ENCODE data around the gene SCAMP4.

SCAMP4 gene

DNA sequence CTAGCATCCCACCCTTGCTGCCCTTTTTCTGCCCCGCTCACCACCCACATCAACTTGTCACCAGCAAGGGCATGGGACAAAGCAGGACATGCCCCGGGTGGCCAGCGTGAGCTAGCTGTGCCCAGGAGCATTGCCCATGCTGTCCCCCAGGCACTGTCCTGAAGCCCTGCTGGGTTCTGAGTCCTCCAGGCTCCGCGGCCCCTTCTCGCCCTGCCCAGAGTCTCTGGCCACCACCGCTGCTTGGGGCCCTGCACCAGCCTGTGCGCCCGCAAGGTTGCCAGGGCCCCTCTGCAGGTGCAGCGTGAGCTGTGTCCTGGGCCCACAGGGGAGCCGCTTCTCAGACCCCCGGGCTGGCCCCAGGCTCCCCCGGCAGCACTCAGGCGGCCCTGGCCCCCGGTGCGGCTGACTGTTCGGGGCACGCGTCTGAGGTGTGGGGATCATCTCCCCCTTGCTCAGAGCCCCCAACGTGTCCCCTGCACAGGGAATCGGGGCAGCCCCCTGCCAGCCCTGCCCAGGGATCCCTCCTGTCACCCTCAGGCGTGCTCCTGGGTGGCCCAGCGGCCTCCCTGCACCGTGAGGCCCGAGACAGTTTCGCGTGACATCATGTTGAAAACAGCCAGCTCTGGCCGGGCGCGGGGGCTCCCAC is 39.8 kb downstream of the SCAMP4 start:
- DNase-seq: no peak
- no peaks in the 10 kb centered on the region for H3K27me3 Mint-ChIP-seq
- no peaks in the 10 kb centered on the region for H3K9me3 Mint-ChIP-seq
- no peak overlapping the region for H3K27ac Mint-ChIP-seq
- peak overlapping the region in 1 of 2 donors; percentile 29 for H3K4me3 Mint-ChIP-seq
- no peak for ATAC-seq
- H3K4me1 Mint-ChIP-seq: peaks cover 52% of the 10 kb centered on the region

DNA sequence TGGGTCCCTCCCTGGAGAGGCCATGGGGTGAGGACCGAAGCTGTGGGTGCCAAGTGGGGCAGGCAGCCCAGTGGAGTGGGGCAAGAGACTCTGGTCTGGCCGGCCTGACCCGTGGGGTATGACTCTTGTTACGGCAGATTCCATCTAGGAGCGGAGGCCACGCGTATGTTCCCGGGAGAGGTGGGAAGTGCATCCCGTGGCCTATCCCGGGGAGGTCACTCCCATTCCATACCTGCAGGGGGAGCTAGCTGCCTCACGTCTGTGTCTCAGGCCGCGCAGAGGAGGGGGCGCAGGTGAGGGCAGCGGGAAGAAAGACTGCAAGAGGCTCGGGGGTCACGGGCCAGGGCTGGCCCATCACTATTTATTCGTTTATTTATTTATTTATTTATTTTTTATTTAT is 40.7 kb downstream of the SCAMP4 start:
- Mint-ChIP-seq H3K27me3 (no peaks in the 10 kb centered on the region), H3K4me1 (peaks cover 58% of the 10 kb centered on the region), H3K9me3 (no peaks in the 10 kb centered on the region), H3K27ac (no peak overlapping the region), H3K4me3 (no peak overlapping the region)
- DNase-seq (peak in 1 of 2 donors; percentile 26), ATAC-seq (no peak)

DNA sequence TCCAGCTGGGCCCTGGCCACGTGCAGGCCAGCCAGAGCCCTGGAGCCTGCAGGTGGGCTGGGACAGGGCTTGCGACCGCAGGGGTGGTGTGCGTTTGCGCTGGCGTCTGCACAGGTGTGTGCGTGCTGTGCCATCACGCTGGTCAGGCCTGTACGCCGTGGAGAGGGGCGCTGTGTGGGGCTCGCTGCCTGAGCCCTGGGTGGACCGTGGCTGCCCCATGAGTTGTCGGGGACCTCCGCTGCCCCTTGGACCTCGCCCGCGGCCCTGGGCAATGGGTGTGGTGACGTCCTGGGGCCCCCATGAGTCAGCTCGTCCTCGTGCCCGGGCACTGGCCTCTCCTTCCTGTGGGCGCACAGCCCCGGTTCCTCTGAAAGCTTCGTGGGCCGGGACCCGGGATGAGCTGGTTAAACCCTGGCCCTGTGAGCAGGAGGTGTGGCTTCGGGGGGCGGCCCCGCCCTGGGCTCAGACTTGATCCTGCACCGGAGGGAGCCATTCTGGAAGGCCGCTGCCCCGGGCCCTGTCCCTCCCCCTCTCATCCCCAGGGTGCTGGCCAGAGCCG is 42.5 kb downstream of the SCAMP4 start:
- H3K27me3 Mint-ChIP-seq: no peaks in the 10 kb centered on the region
- H3K4me3 Mint-ChIP-seq: no peak overlapping the region
- DNase-seq (no peak), ATAC-seq (no peak)
- no peaks in the 10 kb centered on the region for H3K9me3 Mint-ChIP-seq
- H3K4me1 Mint-ChIP-seq: peaks cover 60% of the 10 kb centered on the region
- H3K27ac Mint-ChIP-seq: no peak overlapping the region

DNA sequence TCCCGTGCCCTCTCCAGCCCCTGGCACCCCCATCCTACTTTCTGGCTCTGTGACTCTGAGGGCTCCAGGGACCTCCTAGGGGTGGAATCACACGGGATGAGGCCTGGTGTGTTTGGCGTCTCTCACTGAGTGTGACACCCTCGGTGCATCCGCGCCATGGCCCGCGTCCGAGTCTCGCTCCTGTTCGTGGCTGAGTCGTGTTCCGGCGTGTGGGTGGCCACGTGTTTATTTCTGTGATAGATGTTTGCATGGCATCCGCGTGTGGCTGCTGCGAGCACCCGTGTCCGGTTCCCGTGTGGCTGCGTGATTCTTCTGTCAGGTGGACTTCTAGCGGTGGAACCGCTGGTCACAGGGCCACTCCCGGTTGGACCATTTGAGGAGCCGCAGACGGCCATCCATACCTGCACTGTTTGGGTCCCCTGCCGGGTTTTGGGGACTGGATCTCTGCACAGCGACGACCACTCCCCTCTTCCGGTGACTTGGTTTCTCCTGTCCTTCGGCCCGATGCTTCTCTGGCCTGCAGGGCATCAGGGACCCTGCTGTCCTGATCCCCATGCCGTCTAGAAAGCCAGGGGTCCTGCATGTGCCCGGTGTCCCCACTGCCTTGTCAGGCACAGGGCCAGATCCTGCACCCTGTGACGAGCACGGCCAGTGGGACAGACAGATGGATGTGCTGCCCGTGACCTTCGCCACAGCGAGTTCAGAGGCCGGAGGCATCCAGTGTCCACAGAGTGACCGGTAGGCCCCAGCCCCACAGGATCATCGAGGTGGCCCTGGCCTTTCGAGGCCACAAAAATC is 44.3 kb downstream of the SCAMP4 start:
- no peak overlapping the region for H3K4me3 Mint-ChIP-seq
- ATAC-seq: no peak
- H3K27me3 Mint-ChIP-seq: no peaks in the 10 kb centered on the region
- H3K27ac Mint-ChIP-seq: no peak overlapping the region
- no peaks in the 10 kb centered on the region for H3K9me3 Mint-ChIP-seq
- DNase-seq: no peak
- H3K4me1 Mint-ChIP-seq: peaks cover 55% of the 10 kb centered on the region

DNA sequence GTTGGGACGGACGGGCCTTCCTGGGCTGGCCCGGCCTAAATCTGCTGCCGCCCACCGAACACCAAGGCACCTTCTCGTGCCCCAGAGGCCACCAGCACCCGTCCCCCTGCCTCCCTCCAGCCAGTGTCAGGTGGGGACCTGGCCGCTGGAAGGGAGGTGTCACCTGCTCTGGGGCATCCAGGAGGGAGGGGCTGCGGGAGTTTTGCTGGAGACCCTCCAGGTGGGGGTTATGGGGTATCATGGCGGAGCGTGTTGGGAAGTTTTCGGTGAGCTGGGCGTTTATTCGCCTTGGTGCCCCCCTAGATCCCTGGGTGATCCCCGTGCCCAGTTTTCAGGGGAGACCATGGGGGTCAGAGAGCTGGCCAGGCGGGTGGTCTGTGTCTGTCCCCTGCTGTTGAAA is 45.4 kb downstream of the SCAMP4 start:
- ATAC-seq: no peak
- Mint-ChIP-seq H3K4me3 (no peak overlapping the region), H3K27me3 (no peaks in the 10 kb centered on the region), H3K9me3 (no peaks in the 10 kb centered on the region), H3K4me1 (peaks cover 55% of the 10 kb centered on the region), H3K27ac (peak overlapping the region in 1 of 2 donors; percentile 30)
- DNase-seq: no peak

DNA sequence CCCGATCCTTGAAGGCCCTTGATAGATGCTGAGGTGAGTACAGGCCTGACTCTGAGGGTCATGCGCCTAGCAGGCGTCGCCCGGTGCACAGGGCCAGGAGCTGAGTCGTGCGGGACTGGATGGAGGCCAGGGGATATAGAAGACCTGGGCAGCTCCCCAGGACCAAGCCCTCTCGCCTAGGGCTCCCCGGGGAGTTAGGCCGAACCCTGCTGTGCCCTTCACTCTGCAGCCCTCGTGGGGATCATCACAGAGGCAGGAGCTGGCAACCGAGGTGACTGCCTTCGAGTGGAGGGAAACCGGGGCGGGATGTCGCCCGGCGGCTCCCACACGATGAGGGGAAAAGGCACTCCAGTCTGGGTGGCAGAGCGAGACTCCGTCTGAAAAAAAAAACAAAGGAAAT is 47.4 kb downstream of the SCAMP4 start:
- no peak for ATAC-seq
- H3K4me1 Mint-ChIP-seq: peaks cover 66% of the 10 kb centered on the region

DNA sequence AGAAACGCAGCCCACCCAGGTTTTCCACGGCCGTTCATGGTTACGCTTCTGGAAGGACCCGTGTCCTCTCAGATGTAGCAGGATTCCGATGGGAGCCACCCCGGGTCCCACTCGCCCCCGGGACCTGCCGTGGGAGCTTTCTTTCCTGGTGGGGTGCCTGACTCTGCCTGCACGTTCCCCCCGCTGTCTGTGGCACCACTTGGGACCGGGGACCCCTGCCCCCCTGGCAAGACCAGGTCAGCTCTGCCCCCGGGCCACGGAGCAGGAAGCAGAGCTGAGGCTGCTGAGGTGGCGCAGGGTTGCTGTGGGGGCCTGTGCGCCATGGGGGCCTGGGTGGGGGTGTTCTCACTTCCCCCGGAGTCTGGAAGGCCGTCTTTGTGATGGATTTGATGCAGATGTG is 47.8 kb downstream of the SCAMP4 start:
- ATAC-seq: no peak
- Mint-ChIP-seq H3K4me1 (peaks cover 68% of the 10 kb centered on the region), H3K27me3 (no peaks in the 10 kb centered on the region), H3K9me3 (no peaks in the 10 kb centered on the region), H3K4me3 (no peak overlapping the region), H3K27ac (no peak overlapping the region)
- no peak for DNase-seq

More for the DNA sequence above, 47.4 kb downstream of the SCAMP4 start:
- Mint-ChIP-seq H3K4me3 (no peak overlapping the region), H3K27ac (no peak overlapping the region), H3K9me3 (no peaks in the 10 kb centered on the region), H3K27me3 (no peaks in the 10 kb centered on the region)
- no peak for DNase-seq

DNA sequence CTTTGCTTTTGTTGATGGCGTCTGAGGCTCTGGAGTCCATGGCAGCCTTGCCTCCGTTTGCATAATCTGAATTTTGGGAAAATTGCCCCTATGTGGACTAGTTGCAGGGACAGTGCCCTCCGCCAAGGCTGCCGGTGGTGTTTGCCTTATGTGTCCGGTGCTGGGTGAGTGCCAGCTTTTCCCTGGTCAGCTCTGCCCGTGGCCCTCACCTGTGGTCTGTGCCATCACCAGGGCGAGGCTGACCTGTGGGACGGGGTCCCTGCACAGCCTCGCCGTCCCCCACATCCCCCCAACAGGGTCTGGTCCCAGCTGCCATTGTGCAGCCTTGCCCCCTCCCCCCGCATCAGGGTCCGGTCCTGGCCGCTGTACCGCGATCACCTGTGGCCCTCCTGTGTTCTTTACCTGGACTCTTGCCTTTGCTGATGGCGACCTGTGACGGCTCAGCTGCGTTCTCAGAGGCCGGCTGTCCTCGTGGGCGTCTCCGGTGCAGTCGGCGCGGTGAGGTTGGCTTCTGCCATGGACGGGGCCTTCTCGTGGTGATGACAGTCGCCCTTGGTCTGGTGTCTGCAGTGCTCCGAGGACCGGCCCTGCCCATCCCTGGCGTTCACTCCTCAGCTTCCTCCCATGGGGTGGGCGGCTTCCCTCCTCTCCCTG is 48.4 kb downstream of the SCAMP4 start:
- H3K27ac Mint-ChIP-seq: peak overlapping the region in 1 of 2 donors; percentile 80
- H3K4me1 Mint-ChIP-seq: peaks cover 66% of the 10 kb centered on the region
- no peaks in the 10 kb centered on the region for H3K27me3 Mint-ChIP-seq
- H3K9me3 Mint-ChIP-seq: no peaks in the 10 kb centered on the region
- DNase-seq (no peak), ATAC-seq (no peak)
- no peak overlapping the region for H3K4me3 Mint-ChIP-seq

DNA sequence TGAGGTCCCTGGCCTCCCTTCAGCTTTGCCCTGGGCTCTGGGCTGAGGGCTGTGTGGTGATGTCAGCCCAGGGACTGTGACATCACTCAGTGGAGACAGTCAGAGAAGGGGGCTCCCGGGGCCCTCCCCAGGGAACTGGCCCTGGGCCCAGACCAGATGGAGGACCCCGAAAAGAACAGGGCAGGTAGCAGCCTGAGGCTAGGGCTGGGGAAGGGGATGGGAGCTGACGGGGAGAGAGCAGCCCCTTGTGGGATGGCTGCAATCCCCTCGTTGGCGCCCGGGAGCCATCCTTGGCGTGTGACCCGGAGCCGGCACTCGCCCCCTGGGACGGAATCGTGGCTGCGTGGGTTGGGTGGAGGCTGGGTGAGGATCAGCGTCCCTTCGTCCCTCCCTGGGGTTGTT is 49.3 kb downstream of the SCAMP4 start:
- peak overlapping the region in 1 of 2 donors; percentile 40 for H3K27ac Mint-ChIP-seq
- DNase-seq: no peak
- peaks cover 63% of the 10 kb centered on the region for H3K4me1 Mint-ChIP-seq
- H3K4me3 Mint-ChIP-seq: no peak overlapping the region
- ATAC-seq: no peak
- no peaks in the 10 kb centered on the region for H3K9me3 Mint-ChIP-seq
- no peaks in the 10 kb centered on the region for H3K27me3 Mint-ChIP-seq

DNA sequence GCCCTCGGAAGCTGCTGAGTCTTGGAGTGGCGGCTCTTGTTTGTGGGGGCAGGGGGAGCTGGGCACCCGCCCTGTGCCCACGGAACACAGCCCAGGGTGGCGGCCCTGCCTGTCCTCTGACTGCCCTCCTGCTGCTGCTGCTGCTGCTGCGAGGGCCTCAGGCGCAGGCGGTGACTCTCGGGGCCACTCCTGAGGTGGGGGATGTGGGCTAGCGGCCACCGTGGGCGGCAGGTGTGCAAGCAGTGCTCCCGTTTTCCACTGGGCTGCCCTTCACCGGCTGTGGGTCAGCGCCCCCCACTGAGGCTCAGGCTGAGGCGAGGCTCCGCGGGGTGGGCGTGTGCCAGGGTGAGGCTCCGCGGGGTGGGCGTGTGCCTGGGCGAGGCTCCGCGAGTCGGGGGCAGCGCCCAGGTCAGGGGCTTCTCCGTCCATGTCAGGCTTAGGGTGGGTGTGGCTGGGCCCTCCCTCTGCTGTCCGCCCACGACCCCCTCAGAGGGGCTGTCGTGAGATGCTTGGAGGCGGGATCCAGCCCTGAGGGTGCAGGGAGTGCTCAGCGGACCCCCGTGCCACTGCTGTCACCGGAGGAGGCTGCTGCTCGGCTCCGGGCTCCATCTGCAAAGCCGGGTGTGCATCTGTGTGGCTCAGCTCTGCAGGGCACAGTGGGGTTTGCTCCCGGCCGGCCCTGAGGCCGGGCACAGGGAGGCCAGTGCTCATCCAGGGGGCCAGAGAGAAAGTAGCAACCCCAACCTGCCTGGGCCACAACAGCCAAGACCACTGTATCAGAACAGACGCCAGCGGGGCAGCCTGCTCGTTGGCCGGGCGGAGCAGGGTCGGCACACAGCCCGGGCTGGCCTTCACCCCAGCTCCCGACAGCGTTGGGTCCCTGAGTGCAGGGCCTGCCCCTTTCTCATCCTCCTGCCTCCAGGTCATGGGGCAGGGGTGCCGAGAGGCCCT is 50.2 kb downstream of the SCAMP4 start:
- no peaks in the 10 kb centered on the region for H3K27me3 Mint-ChIP-seq
- H3K9me3 Mint-ChIP-seq: no peaks in the 10 kb centered on the region
- H3K4me1 Mint-ChIP-seq: peaks cover 63% of the 10 kb centered on the region
- no peak for ATAC-seq
- DNase-seq: no peak
- peak overlapping the region; percentile 26 to 54 for H3K27ac Mint-ChIP-seq
- no peak overlapping the region for H3K4me3 Mint-ChIP-seq

DNA sequence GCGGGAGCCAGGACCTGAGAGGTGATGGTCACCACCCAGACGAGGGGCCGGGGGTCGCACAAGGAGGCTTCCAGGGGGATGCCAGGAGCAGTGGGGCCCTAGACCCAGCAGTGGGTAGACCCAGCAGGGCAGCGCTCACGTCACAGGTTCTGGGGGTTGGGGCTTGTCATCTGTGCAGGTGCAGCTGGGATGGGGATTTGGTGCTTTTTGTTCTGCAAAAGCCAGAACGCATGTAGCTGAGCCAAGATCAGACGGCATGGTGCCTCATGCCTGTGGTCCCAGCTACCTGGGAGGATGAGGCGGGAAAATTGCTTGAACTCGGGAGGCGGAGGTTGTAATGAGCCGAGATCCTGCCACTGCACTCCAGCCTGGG is 50.9 kb downstream of the SCAMP4 start:
- no peak for DNase-seq
- Mint-ChIP-seq H3K4me3 (no peak overlapping the region), H3K4me1 (peaks cover 61% of the 10 kb centered on the region), H3K9me3 (no peaks in the 10 kb centered on the region), H3K27me3 (no peaks in the 10 kb centered on the region), H3K27ac (peak overlapping the region in 1 of 2 donors; percentile 83)
- ATAC-seq: no peak

DNA sequence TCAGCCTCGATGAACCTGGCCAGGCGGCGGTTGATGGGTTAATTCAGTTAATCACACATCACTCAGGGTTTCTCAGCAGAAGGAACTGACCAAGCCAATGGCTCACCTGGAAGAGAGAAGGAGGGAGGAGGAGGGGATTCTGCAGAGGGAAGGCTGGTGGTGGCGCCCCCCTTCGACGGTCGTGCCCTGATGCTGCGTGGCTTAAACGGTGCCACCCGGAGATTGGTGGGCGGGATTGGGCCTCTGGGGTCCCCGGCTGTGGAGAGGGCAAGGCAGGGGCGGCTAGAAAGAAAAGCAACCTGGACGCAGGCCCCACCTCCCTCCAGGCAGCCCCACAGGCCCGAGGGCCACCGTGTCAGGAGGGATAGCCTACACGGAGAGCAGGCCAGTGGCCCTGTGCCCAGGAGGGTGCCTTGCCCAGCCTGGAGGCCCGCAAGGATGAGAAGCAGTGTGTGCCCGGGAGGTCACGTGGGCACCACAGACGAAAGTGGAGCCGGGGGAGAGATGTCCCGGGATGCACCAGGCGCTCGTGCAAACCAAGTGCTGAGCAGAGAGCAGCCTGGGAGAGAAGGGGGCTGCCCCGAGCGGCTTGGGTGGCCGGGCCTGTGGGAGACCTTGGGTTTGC is 51.8 kb downstream of the SCAMP4 start:
- no peak overlapping the region for H3K4me3 Mint-ChIP-seq
- H3K9me3 Mint-ChIP-seq: no peaks in the 10 kb centered on the region
- no peaks in the 10 kb centered on the region for H3K27me3 Mint-ChIP-seq
- ATAC-seq (no peak), DNase-seq (no peak)
- H3K4me1 Mint-ChIP-seq: peaks cover 70% of the 10 kb centered on the region
- H3K27ac Mint-ChIP-seq: peak overlapping the region in 1 of 2 donors; percentile 83

DNA sequence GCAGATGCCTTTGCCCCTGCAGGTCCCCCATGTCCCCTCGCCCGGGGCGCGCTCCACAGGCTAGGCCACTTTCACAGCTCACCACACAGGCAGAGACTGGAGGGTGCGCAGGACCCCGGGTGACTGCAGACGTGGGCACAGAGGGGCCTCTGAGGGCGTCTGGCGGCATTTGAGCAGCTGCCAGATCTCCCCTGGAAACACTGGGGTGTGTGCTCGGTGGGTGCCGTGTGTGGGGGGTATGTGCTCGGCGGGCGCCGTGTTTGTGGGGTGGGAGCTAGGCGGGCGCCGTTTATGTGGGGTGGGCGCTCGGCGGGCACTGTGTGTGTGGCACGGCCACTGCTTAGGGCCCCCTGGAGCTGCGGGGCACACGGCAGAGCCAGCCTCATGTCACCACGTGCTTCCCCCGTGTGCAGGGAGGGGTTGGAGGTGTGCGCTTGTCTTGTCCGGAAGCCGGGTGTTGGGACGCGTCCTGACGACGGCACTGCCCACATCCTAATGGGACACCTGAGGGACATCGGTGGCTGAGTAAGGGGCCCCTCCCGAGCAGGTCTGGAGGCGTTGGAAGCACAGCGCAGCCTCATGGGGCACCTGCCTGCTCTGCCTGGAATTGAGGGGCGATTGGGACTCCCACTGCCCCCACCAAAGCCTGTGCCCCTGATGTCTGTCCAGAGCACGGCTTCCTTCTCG is 52.5 kb downstream of the SCAMP4 start:
- DNase-seq: no peak
- Mint-ChIP-seq H3K27ac (no peak overlapping the region), H3K4me3 (no peak overlapping the region), H3K9me3 (no peaks in the 10 kb centered on the region), H3K4me1 (peaks cover 67% of the 10 kb centered on the region), H3K27me3 (no peaks in the 10 kb centered on the region)
- peak; percentile 22 for ATAC-seq

DNA sequence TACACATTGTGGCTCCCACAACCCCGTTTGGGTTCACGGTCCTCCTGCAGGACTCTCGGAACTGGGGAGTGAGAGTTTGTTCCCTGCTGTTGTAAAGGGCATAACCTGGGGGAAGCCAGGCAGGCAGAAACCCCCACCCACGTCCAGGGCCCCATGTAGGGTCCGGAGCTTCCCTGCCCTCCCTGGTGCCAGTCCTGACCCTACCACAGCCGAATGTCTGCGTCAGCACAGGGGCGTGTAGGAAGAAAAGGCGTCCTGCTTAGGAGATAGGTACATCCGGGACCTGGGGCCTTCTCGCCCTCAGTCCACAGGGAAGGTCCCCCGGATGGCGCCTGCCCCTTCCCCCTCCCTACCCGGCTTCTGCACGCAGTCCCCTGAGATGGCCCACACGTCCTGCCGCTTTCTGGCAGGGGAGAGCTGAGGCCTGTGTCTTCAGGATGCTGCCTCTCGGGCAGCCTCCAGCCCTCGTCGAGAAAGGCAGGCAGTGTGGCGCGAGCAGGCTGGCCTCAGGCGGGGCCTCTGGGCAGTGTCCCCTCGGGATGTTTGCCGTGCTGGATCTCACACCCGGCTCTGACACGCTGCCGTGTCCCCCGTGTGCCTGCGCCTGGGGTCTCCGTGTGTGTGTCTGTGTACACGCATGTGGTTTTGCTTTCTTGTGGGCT is 54.9 kb downstream of the SCAMP4 start:
- Mint-ChIP-seq H3K27me3 (no peaks in the 10 kb centered on the region), H3K4me3 (no peak overlapping the region), H3K4me1 (peaks cover 53% of the 10 kb centered on the region), H3K27ac (peak overlapping the region in 1 of 2 donors; percentile 59), H3K9me3 (no peaks in the 10 kb centered on the region)
- ATAC-seq (no peak), DNase-seq (no peak)
